ENCODE data around the gene TRIP11.

Gene TRIP11

GRCh38 chr14:92009604-92010003 lies 30.3 kb downstream of the TRIP11 start:
- no peak for DNase-seq (ENCODE audit: low read depth)

- no peak for DNase-seq (ENCODE audit: low read depth)
Measured at GRCh38 chr14:92005019-92005418, 34.8 kb downstream of the TRIP11 start.

GRCh38 chr14:92004062-92004461 lies 35.8 kb downstream of the TRIP11 start:
- DNase-seq (ENCODE audit: low read depth): no peak

GRCh38 chr14:91998667-91999570 lies 40.9 kb downstream of the TRIP11 start:
- DNase-seq (ENCODE audit: low read depth): no peak

GRCh38 chr14:91997492-91997891 lies 42.4 kb downstream of the TRIP11 start:
- no peak for DNase-seq (ENCODE audit: low read depth)

GRCh38 chr14:91996948-91997371 lies 42.9 kb downstream of the TRIP11 start:
- DNase-seq (ENCODE audit: low read depth): no peak

GRCh38 chr14:91987192-91987591 lies 52.7 kb downstream of the TRIP11 start:
- DNase-seq (ENCODE audit: low read depth): no peak

- DNase-seq (ENCODE audit: low read depth): no peak
Measured at GRCh38 chr14:91985521-91986255, 54.2 kb downstream of the TRIP11 start.

- no peak for DNase-seq (ENCODE audit: low read depth)
Measured at GRCh38 chr14:91985008-91985407, 54.9 kb downstream of the TRIP11 start.

GRCh38 chr14:91983588-91983987 lies 56.3 kb downstream of the TRIP11 start:
- DNase-seq (ENCODE audit: low read depth): no peak

- DNase-seq (ENCODE audit: low read depth): no peak
Measured at GRCh38 chr14:91980157-91980556, 59.7 kb downstream of the TRIP11 start.

- DNase-seq (ENCODE audit: low read depth): no peak
Measured at GRCh38 chr14:91977884-91978283, 62.0 kb downstream of the TRIP11 start.

- DNase-seq (ENCODE audit: low read depth): no peak
Measured at GRCh38 chr14:91975763-91976162, 64.1 kb downstream of the TRIP11 start.

GRCh38 chr14:91971188-91971778 lies 68.6 kb downstream of the TRIP11 start:
- no peak for DNase-seq (ENCODE audit: low read depth)

GRCh38 chr14:91968280-91968679 lies 71.6 kb downstream of the TRIP11 start:
- DNase-seq (ENCODE audit: low read depth): no peak

- DNase-seq (ENCODE audit: low read depth): no peak
Measured at GRCh38 chr14:91964724-91965123, 75.1 kb downstream of the TRIP11 start.

- DNase-seq (ENCODE audit: low read depth): no peak
Measured at GRCh38 chr14:91964011-91964410, 75.8 kb downstream of the TRIP11 start.

- no peak for DNase-seq (ENCODE audit: low read depth)
Measured at GRCh38 chr14:91963465-91963864, 76.4 kb downstream of the TRIP11 start.

GRCh38 chr14:91961297-91962220 lies 78.3 kb downstream of the TRIP11 start:
- no peak for DNase-seq (ENCODE audit: low read depth)

- no peak for DNase-seq (ENCODE audit: low read depth)
Measured at GRCh38 chr14:91957876-91958313, 82.0 kb downstream of the TRIP11 start.

GRCh38 chr14:91956616-91957015 lies 83.2 kb downstream of the TRIP11 start:
- no peak for DNase-seq (ENCODE audit: low read depth)

- no peak for DNase-seq (ENCODE audit: low read depth)
Measured at GRCh38 chr14:91955168-91955567, 84.7 kb downstream of the TRIP11 start.
